GM18499 (cell line): Measurements from ENCODE around the gene F9.

ENCODE experiments used
- ATAC-seq: cut with Tn5 transposase; IDR thresholded peaks from one replicate; pipeline ENCODE4 v1.9.1; 2021; ENCODE audit warnings: moderate number of reproducible peaks; ENCODE audit not compliant: insufficient read depth, unreplicated experiment

F9 gene

GRCh38 chrX:139585613-139586012 lies 55.1 kb downstream of the F9 start:
- ATAC-seq = no peak

GRCh38 chrX:139596068-139596467 lies 65.5 kb downstream of the F9 start:
- no peak for ATAC-seq

GRCh38 chrX:139600105-139600504 lies 69.6 kb downstream of the F9 start:
- no peak for ATAC-seq
